Keratinocyte (primary cell): ENCODE results near the gene SH3GLB2.

Experiments
- CTCF ChIP-seq, 3 experiments: IDR thresholded peaks in 1 of 3; conservative IDR thresholded peaks in 1 of 3; optimal IDR thresholded peaks in 1 of 3; 2 replicates in 2 of 3; 3 replicates in 1 of 3; pipeline versions ENCODE3 to v1.5.1; 2011; ENCODE audit warnings: low read length in 3 of 3, mild to moderate bottlenecking in 3 of 3, moderate library complexity in 2 of 3, control low read depth in 1 of 3, inconsistent platforms in 1 of 3; ENCODE audit not compliant: insufficient read depth in 2 of 3; ENCODE audit errors: extremely low read depth in 1 of 3
- EZH2 ChIP-seq: IDR thresholded peaks from one replicate; pipeline ENCODE4 v1.6.1; 2012; ENCODE audit warnings: inconsistent platforms, mild to moderate bottlenecking, low read length, moderate library complexity

GRCh38 chr9:129064499-129064908 lies 36.4 kb upstream of the SH3GLB2 start:
- no peak for TF ChIP-seq CTCF (optimal IDR thresholded peaks at IDR 0.05 in 1 of 3, IDR thresholded peaks at IDR 0.05 in 1 of 3, conservative IDR thresholded peaks at IDR 0.05 in 1 of 3; ENCODE audit: extremely low read depth in 1 of 3, insufficient read depth in 2 of 3, low read length in 3 of 3)
- no peak for TF ChIP-seq EZH2
